K562 (cell line): Measurements from ENCODE around the gene ELL3.

Experiments used
- ADNP ChIP-seq: fragments of 200-800 bp; sonication (Bioruptor generic); IDR thresholded peaks from 2 replicates; pipeline ENCODE4 v1.6.1; 2016; ENCODE audit warnings: missing genetic modification characterization, missing compliant biosample characterization
- CBX5 ChIP-seq: IDR thresholded peaks from 2 replicates; pipeline ENCODE4 v1.6.1; 2014; ENCODE audit warnings: low read depth, borderline replicate concordance
- EP300 ChIP-seq: IDR thresholded peaks from 2 replicates; pipeline ENCODE4 v1.6.1; 2012; ENCODE audit warnings: low read length, improper control_type of control experiment
- FOXA1 ChIP-seq: fragments of 450-650 bp; IDR thresholded peaks from 2 replicates; pipeline ENCODE4 v1.6.1; 2016; ENCODE audit warnings: mild to moderate bottlenecking, borderline replicate concordance
- IRF9 ChIP-seq: fragments of 450-650 bp; IDR thresholded peaks from 2 replicates; pipeline ENCODE4 v1.6.1; 2016; ENCODE audit warnings: missing biosample characterization, missing genetic modification characterization
- NR0B1 ChIP-seq: fragments of 450-650 bp; IDR thresholded peaks from one replicate; pipeline ENCODE4 v1.6.1; 2018; ENCODE audit warnings: mild to moderate bottlenecking, moderate library complexity; ENCODE audit not compliant: partially characterized antibody
- RBM39 ChIP-seq: fragments of 200-400 bp; formaldehyde crosslinking; optimal IDR thresholded peaks from 2 replicates; pipeline ENCODE3; 2018; ENCODE audit warnings: low read depth, low read length
- RFX5 ChIP-seq: IDR thresholded peaks from 2 replicates; pipeline ENCODE4 v1.6.1; 2011; ENCODE audit warnings: low read depth, mild to moderate bottlenecking, improper control_type of control experiment, low read length
- TEAD2 ChIP-seq: fragments of 450-650 bp; IDR thresholded peaks from 2 replicates; pipeline ENCODE4 v1.6.1; 2016; ENCODE audit warnings: missing genetic modification characterization, control low read depth, missing compliant biosample characterization
- TEAD4 ChIP-seq, 2 experiments: sonication (generic) in 1 of 2; formaldehyde crosslinking in 1 of 2; IDR thresholded peaks; 2 replicates each; pipeline versions ENCODE4 v1.6.1 to v1.8.0; 2012 to 2022; ENCODE audit warnings: borderline replicate concordance in 1 of 2, inconsistent platforms in 1 of 2, low read length in 1 of 2, mild to moderate bottlenecking in 1 of 2, missing genetic modification reagents in 1 of 2
- TF ChIP-seq, protein P1 (sequence below), 3 experiments: IDR thresholded peaks in 2 of 3; conservative IDR thresholded peaks in 1 of 3; 2 replicates each; pipeline ENCODE4 v1.5.1; 2011 to 2012; ENCODE audit warnings: low read length in 3 of 3, mild to moderate bottlenecking in 3 of 3, control low read depth in 2 of 3, improper control_type of control experiment in 1 of 3, inconsistent platforms in 1 of 3, low read depth in 1 of 3, mixed read lengths in 1 of 3, moderate library complexity in 1 of 3; ENCODE audit not compliant: insufficient read depth in 2 of 3

DNA sequence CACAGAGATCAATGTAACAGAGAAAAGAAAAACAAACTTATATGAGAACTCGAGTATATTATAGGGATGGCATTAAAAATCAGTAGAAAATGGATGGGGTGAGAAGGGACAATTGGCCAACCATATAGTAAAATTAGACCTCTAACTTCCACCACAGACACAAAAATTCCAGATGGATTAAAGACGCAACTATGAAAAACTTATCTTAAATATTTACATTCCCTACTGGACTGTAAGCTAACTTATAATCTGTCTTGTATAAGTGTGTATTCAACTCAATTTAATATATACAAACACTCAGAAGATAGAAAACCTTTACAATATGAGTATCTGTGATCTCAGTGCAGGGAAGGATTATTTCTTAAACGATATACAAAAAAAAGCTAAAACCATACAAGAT lies 44.7 kb upstream of the ELL3 start:
- no peak for TF ChIP-seq EP300
- TF ChIP-seq, protein P1, sequence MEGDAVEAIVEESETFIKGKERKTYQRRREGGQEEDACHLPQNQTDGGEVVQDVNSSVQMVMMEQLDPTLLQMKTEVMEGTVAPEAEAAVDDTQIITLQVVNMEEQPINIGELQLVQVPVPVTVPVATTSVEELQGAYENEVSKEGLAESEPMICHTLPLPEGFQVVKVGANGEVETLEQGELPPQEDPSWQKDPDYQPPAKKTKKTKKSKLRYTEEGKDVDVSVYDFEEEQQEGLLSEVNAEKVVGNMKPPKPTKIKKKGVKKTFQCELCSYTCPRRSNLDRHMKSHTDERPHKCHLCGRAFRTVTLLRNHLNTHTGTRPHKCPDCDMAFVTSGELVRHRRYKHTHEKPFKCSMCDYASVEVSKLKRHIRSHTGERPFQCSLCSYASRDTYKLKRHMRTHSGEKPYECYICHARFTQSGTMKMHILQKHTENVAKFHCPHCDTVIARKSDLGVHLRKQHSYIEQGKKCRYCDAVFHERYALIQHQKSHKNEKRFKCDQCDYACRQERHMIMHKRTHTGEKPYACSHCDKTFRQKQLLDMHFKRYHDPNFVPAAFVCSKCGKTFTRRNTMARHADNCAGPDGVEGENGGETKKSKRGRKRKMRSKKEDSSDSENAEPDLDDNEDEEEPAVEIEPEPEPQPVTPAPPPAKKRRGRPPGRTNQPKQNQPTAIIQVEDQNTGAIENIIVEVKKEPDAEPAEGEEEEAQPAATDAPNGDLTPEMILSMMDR (IDR thresholded peaks at IDR 0.05 in 2 of 3, conservative IDR thresholded peaks at IDR 0.05 in 1 of 3; ENCODE audit: insufficient read depth in 2 of 3, low read depth in 1 of 3, low read length in 3 of 3) = no peak
- no peak for TF ChIP-seq TEAD2 (tag)
- no peak for TF ChIP-seq CBX5
- TF ChIP-seq RBM39 = no peak
- TF ChIP-seq ADNP (tag) = no peak
- TF ChIP-seq TEAD4 (IDR thresholded peaks at IDR 0.05; ENCODE audit: low read length) = no peak
- no peak for TF ChIP-seq TEAD4 (CRISPR knock-in tag; IDR thresholded peaks at IDR 0.05; ENCODE audit: borderline replicate concordance)
- no peak for TF ChIP-seq RFX5
- no peak for TF ChIP-seq IRF9 (tag)
- TF ChIP-seq NR0B1 = no peak
- no peak for TF ChIP-seq FOXA1
